Erythroblast (primary cell): ENCODE data around the gene HTT-AS.

Experiments
- GATA1 ChIP-seq: IDR thresholded peaks from 2 replicates; pipeline ENCODE4 v1.6.1; 2011; ENCODE audit warnings: low read depth, mild to moderate bottlenecking, control low read depth, low read length, moderate library complexity
- POLR2A ChIP-seq: IDR thresholded peaks from 2 replicates; pipeline ENCODE4 v1.6.1; 2011; ENCODE audit warnings: mild to moderate bottlenecking, low read length

GRCh38 chr4:3069661-3070199 lies 4.6 kb downstream of the HTT-AS start:
- TF ChIP-seq GATA1 (no peak), POLR2A (no peak)
